Endodermal cell (in vitro differentiated cells): ENCODE measurements around the gene PLEKHD1. TPM values are rescaled to one million over a fixed set of nuclear protein-coding genes. Genes with fewer than 3 reads are reported as not detected.

Experiments used
- DNase-seq: peaks from one replicate; pipeline ENCODE4 v3.0.0-alpha.2; 2017
- H3K27ac ChIP-seq: 2 replicates; pipeline ENCODE4 v1.5.1; 2013; ENCODE audit warnings: mild to moderate bottlenecking, low read depth, low read length, moderate library complexity
- H3K27me3 ChIP-seq: 2 replicates; pipeline ENCODE4 v1.6.1; 2013; ENCODE audit warnings: mild to moderate bottlenecking, low read length, moderate library complexity; ENCODE audit not compliant: insufficient read depth, control insufficient read depth, poor library complexity, severe bottlenecking
- H3K36me3 ChIP-seq: 2 replicates; pipeline ENCODE4 v1.7.0; 2013; ENCODE audit warnings: mild to moderate bottlenecking, low read length, moderate library complexity; ENCODE audit not compliant: control insufficient read depth, insufficient read depth
- H3K4me1 ChIP-seq: one replicate; pipeline ENCODE4 v1.7.0; 2013; ENCODE audit warnings: low read length; ENCODE audit not compliant: control insufficient read depth, insufficient read depth
- H3K4me3 ChIP-seq: 2 replicates; pipeline ENCODE4 v1.5.1; 2013; ENCODE audit warnings: mild to moderate bottlenecking, low read length, moderate library complexity
- H3K9ac ChIP-seq: 2 replicates; pipeline ENCODE4 v1.6.1; 2013; ENCODE audit warnings: mild to moderate bottlenecking, low read length, moderate library complexity; ENCODE audit not compliant: poor library complexity, severe bottlenecking; ENCODE audit errors: extremely low read depth
- H3K9me3 ChIP-seq: 2 replicates; pipeline ENCODE4 v1.6.1; 2013; ENCODE audit warnings: mild to moderate bottlenecking, low read length, moderate library complexity; ENCODE audit not compliant: control insufficient read depth
- H3K27ac Mint-ChIP-seq: 2 replicates; pipeline ENCODE4 v1.8.0; 2020; ENCODE audit warnings: mixed read lengths
- H3K27me3 Mint-ChIP-seq: 2 replicates; pipeline ENCODE4 v1.8.0; 2021; ENCODE audit warnings: mild to moderate bottlenecking, mixed read lengths; ENCODE audit not compliant: insufficient read depth
- H3K36me3 Mint-ChIP-seq: 2 replicates; pipeline ENCODE4 v1.8.0; 2020; ENCODE audit warnings: low read depth, mixed read lengths
- H3K4me1 Mint-ChIP-seq: 2 replicates; pipeline ENCODE4 v1.8.0; 2020; ENCODE audit warnings: mixed read lengths
- H3K4me3 Mint-ChIP-seq: 2 replicates; pipeline ENCODE4 v1.8.0; 2020; ENCODE audit warnings: mild to moderate bottlenecking, moderate library complexity, mixed read lengths
- H3K9me3 Mint-ChIP-seq: 2 replicates; pipeline ENCODE4 v1.8.0; 2020; ENCODE audit warnings: mild to moderate bottlenecking, mixed read lengths
- WGBS, 2 experiments: methylation state at CpG; one replicate each; pipeline versions ENCODE4 v1.1.5 to v1.1.7; 2013; ENCODE audit warnings: missing lambda C conversion rate in 2 of 2, mixed read lengths in 1 of 2; ENCODE audit not compliant: insufficient coverage in 1 of 2, insufficient read length in 1 of 2; 5-methylcytosine and 5-hydroxymethylcytosine counted together
- total RNA-seq, 2 donors: library from RNA; stranded (reverse); fragmentation: NEBNext Ultra II Directional in 1 of 2; extraction: Animal tissue kit (Norgen Biotek cat#: 25700) in 1 of 2; gene quantifications; 2 replicates in 1 of 2; 3 replicates in 1 of 2; pipeline ENCODE4 v1.2.1, GENCODE V29; 2021
- TF ChIP-seq, protein P1 (sequence below): fragments of 200-600 bp; sonication (generic); conservative IDR thresholded peaks from 2 replicates; pipeline ENCODE4 v1.5.0; 2021; ENCODE audit warnings: antibody characterized with exemption, mild to moderate bottlenecking

Gene PLEKHD1
- total RNA-seq, 2 donors from 2014 or later = 0.11 TPM

DNA sequence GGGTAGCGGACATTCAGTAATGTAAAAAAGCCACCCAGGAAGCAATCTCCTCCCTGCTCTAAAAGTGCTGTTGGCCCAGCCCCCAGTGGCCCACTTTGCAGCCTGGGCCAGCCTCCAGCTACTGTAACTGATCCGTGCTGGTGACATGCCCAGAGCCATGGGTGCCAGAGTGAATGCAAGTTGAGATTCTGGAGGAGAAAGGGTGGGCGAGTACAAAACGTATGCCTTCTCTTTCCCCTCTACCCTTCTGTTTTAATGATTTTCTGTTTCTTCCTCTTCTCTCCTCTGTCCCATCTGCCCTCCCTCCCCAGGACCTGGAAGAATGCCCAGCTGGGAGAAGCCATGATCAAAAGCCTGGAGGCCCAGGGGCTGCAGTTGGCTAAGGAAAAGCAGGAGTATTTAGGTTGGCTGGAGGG, 16.9 kb downstream of the PLEKHD1 start:
- H3K4me3 Mint-ChIP-seq = no peak overlapping the region
- TF ChIP-seq, protein P1, sequence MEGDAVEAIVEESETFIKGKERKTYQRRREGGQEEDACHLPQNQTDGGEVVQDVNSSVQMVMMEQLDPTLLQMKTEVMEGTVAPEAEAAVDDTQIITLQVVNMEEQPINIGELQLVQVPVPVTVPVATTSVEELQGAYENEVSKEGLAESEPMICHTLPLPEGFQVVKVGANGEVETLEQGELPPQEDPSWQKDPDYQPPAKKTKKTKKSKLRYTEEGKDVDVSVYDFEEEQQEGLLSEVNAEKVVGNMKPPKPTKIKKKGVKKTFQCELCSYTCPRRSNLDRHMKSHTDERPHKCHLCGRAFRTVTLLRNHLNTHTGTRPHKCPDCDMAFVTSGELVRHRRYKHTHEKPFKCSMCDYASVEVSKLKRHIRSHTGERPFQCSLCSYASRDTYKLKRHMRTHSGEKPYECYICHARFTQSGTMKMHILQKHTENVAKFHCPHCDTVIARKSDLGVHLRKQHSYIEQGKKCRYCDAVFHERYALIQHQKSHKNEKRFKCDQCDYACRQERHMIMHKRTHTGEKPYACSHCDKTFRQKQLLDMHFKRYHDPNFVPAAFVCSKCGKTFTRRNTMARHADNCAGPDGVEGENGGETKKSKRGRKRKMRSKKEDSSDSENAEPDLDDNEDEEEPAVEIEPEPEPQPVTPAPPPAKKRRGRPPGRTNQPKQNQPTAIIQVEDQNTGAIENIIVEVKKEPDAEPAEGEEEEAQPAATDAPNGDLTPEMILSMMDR = no peak
- H3K27me3 Mint-ChIP-seq = peaks cover 24% of the 10 kb centered on the region
- H3K9ac ChIP-seq = no peak overlapping the region
- H3K4me3 ChIP-seq = no peak overlapping the region
- H3K36me3 Mint-ChIP-seq = no peaks in the 10 kb centered on the region
- peaks cover 3% of the 10 kb centered on the region for H3K4me1 ChIP-seq
- no peaks in the 10 kb centered on the region for H3K36me3 ChIP-seq
- H3K9me3 Mint-ChIP-seq = no peaks in the 10 kb centered on the region
- H3K27me3 ChIP-seq = peaks cover 4% of the 10 kb centered on the region
- no peak overlapping the region for H3K27ac ChIP-seq
- 67 to 80% methylated on average over 3 to 4 of the region's 4 CpGs for WGBS, 2 experiments
- no peak overlapping the region for H3K27ac Mint-ChIP-seq
- no peaks in the 10 kb centered on the region for H3K9me3 ChIP-seq
- H3K4me1 Mint-ChIP-seq = peaks cover 6% of the 10 kb centered on the region
- no peak for DNase-seq

DNA sequence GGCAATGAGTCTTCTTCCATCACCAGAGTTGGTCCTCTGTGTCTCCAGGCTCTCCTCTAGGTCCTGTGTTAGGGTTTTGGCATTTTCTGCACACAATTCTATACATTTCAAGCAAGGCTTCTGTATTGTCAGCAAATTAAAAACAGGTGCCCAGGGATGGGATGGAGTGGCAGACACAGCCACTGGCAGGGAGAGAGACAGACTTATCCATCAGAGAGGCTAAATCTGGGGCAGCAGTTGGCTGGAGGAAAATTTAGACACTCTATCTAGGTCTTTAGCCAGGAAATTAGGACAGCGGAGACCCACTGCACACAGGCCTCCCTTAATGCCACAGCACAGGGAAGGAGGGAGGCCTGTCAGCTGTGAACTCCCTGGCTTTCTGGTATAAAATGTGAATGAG, 20.2 kb downstream of the PLEKHD1 start:
- Mint-ChIP-seq H3K36me3 (no peaks in the 10 kb centered on the region), H3K4me1 (peaks cover 8% of the 10 kb centered on the region), H3K9me3 (no peaks in the 10 kb centered on the region), H3K4me3 (no peak overlapping the region), H3K27me3 (peaks cover 22% of the 10 kb centered on the region), H3K27ac (no peak overlapping the region)
- no peak for DNase-seq
- Histone ChIP-seq H3K27me3 (peaks cover 4% of the 10 kb centered on the region), H3K4me1 (peaks cover 3% of the 10 kb centered on the region), H3K4me3 (no peak overlapping the region), H3K9ac (no peak overlapping the region), H3K36me3 (no peaks in the 10 kb centered on the region), H3K27ac (no peak overlapping the region), H3K9me3 (no peaks in the 10 kb centered on the region)
- 100% methylated on average over 1 of the region's 1 CpG; no CpG with 5 or more reads in 1 of the 2 experiments for WGBS, 2 experiments
- TF ChIP-seq, protein P1 = no peak

DNA sequence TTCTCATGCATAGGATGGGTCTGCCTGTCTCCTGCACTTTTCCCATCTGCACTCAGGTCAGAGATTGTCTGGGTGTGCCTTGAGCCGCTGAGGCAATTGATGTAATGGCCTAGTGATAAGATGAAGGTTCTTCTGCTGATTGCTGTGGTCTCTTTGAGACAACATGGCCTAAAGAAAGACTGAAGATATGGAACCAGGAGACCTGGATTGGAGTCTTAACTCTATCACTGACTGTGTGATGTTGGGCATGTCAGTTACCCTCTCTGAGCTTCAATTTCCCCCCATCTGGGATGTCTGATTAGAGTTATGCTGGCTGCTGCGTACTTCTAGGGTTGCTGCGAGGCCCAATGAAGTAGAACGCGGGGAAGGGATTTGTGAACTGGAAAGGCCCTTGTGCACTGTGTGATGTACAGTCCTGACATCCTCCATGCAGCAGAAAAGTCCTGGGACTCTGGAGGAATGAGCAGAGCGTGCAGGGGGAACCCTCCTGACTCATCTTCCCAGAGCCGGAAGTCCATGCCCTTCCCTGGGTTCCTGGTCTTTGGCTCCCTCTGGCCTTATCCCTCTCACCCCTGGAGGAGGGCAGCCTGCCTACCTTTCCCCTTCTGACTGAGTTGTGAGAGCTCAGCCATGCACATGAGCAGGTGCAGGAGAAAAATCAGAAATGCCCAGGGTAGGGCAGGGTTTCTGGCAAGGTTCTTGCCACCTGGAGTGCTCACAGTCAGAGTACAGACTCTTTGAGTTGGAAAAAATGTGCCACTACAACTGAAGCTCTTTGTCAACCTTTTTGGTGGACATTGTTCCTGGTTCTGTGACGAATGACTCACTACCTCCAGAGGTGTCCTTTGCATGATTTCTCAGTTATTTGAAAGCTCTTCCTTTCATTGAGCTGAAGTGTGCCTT, 21.1 kb downstream of the PLEKHD1 start:
- DNase-seq = no peak
- no peaks in the 10 kb centered on the region for H3K9me3 Mint-ChIP-seq
- H3K27ac ChIP-seq = no peak overlapping the region
- H3K27ac Mint-ChIP-seq = no peak overlapping the region
- H3K4me3 Mint-ChIP-seq = no peak overlapping the region
- WGBS, 2 experiments = 89% methylated on average over 6 to 8 of the region's 8 CpGs
- H3K9ac ChIP-seq = no peak overlapping the region
- no peaks in the 10 kb centered on the region for H3K36me3 Mint-ChIP-seq
- H3K36me3 ChIP-seq = no peaks in the 10 kb centered on the region
- TF ChIP-seq, protein P1 = no peak
- peaks cover 4% of the 10 kb centered on the region for H3K27me3 ChIP-seq
- peaks cover 3% of the 10 kb centered on the region for H3K4me1 ChIP-seq
- H3K9me3 ChIP-seq = no peaks in the 10 kb centered on the region
- peaks cover 21% of the 10 kb centered on the region for H3K27me3 Mint-ChIP-seq
- peaks cover 8% of the 10 kb centered on the region for H3K4me1 Mint-ChIP-seq
- no peak overlapping the region for H3K4me3 ChIP-seq
